GM12891 (cell line): ENCODE data around the gene CCNQ.

Experiments
- POLR2A ChIP-seq: IDR thresholded peaks from 2 replicates; pipeline ENCODE4 v1.6.1; 2011; ENCODE audit warnings: low read depth, low read length, control low read depth
- POU2F2 ChIP-seq: IDR thresholded peaks from 2 replicates; pipeline ENCODE4 v1.6.1; 2011; ENCODE audit warnings: low read depth, mild to moderate bottlenecking, control low read depth, low read length, moderate library complexity
- SPI1 ChIP-seq: IDR thresholded peaks from 2 replicates; pipeline ENCODE4 v1.6.1; 2011; ENCODE audit warnings: low read depth, low read length, control low read depth
- TAF1 ChIP-seq: IDR thresholded peaks from 2 replicates; pipeline ENCODE4 v1.6.1; 2011; ENCODE audit warnings: low read depth, low read length, control low read depth

GRCh38 chrX:153625271-153626024, 26.5 kb upstream of the CCNQ start:
- no peak for TF ChIP-seq POLR2A
- no peak for TF ChIP-seq TAF1
- TF ChIP-seq SPI1 = no peak
- no peak for TF ChIP-seq POU2F2
